Activated CD4-positive, alpha-beta memory T cell treated with anti-CD3 and anti-CD28 coated beads for 36 hours (primary cell): ENCODE measurements around the gene CCM2L. TPM values are rescaled to one million over a fixed set of nuclear protein-coding genes. Genes with fewer than 3 reads are reported as not detected.

Experiments
- CTCF ChIA-PET: fragments of 350-600 bp; sonication (Branson Sonifier 250); formaldehyde crosslinking; loops from one replicate; lab custom pipeline; 2021; ENCODE audit warnings: antibody characterized with exemption, inconsistent platforms; lab: Charles Lee
- POLR2A ChIA-PET: fragments of 350-600 bp; sonication (Branson Sonifier 250); formaldehyde crosslinking; loops from one replicate; lab custom pipeline; 2021; ENCODE audit warnings: antibody characterized with exemption; lab: Charles Lee
- DNase-seq: peaks from one replicate; pipeline ENCODE4 v3.0.0-alpha.2; 2020
- H3K27ac Mint-ChIP-seq: one replicate; pipeline ENCODE4 v1.8.0; 2021; ENCODE audit warnings: mixed read lengths
- H3K27me3 Mint-ChIP-seq: one replicate; pipeline ENCODE4 v1.8.0; 2021; ENCODE audit warnings: mixed read lengths
- H3K36me3 Mint-ChIP-seq: one replicate; pipeline ENCODE4 v1.8.0; 2021; ENCODE audit warnings: mixed read lengths
- H3K4me1 Mint-ChIP-seq: one replicate; pipeline ENCODE4 v1.8.0; 2021; ENCODE audit warnings: low read depth, mixed read lengths
- H3K4me3 Mint-ChIP-seq: one replicate; pipeline ENCODE4 v1.8.0; 2021; ENCODE audit warnings: mild to moderate bottlenecking, mixed read lengths
- H3K9me3 Mint-ChIP-seq: one replicate; pipeline ENCODE4 v1.8.0; 2021; ENCODE audit warnings: mixed read lengths
- intact Hi-C: fragments of 100-400 bp; cut with micrococcal nuclease; formaldehyde crosslinking; loops from one replicate; pipeline ENCODE4 v1.15.1; 2023
- total RNA-seq, 2 experiments: library from RNA; stranded (reverse); gene quantifications; one replicate each; pipeline ENCODE4 v1.2.3, GENCODE V29; 2021

Gene CCM2L
- not detected for total RNA-seq

- Mint-ChIP-seq H3K4me1 (no peaks in the 10 kb centered on the region), H3K4me3 (no peak within 1 kb of the TSS), H3K36me3 (no peaks in the 10 kb centered on the region), H3K27ac (no peak within 1 kb of the TSS), H3K27me3 (peaks cover 8% of the 10 kb centered on the region), H3K9me3 (no peaks in the 10 kb centered on the region)
- ChIA-PET POLR2A (no interaction called here), CTCF (no interaction called here)
- intact Hi-C loops, result no loop called here
- no peak for DNase-seq
These were observed at the start of gene CCM2L for GRCh38 chr20:32010101-32010500. Gene CCM2L (plus strand): TSS chr20:32010438. CDS start chr20:32010455, 17 bp downstream.

GRCh38 chr20:31962761-31963160 is 47.5 kb upstream of the CCM2L start:
- Mint-ChIP-seq H3K4me1 (peaks cover 3% of the 10 kb centered on the region), H3K4me3 (no peak overlapping the region), H3K36me3 (no peaks in the 10 kb centered on the region), H3K27me3 (peaks cover 38% of the 10 kb centered on the region), H3K9me3 (no peaks in the 10 kb centered on the region), H3K27ac (no peak overlapping the region)
- ChIA-PET POLR2A (no interaction called here), CTCF (interaction anchor here (1.0 to 1.6 kb wide), 2 partner anchors 11 to 116 kb away, joined by 4 to 9 read pairs; partner anchors contain the start of gene PDRG1)
- intact Hi-C loops, result no loop called here
- no peak for DNase-seq

- no peak for DNase-seq
- Mint-ChIP-seq H3K27ac (no peak overlapping the region), H3K4me1 (peaks cover 5% of the 10 kb centered on the region), H3K9me3 (no peaks in the 10 kb centered on the region), H3K36me3 (no peaks in the 10 kb centered on the region), H3K4me3 (no peak overlapping the region), H3K27me3 (peaks cover 39% of the 10 kb centered on the region)
- intact Hi-C loops, result no loop called here
- POLR2A ChIA-PET, result no interaction called here
- CTCF ChIA-PET, result interaction anchor here (0.7 to 1.6 kb wide), 3 partner anchors 12 to 141 kb away, joined by 3 to 9 read pairs (median 5); partner anchors contain the start of gene PDRG1
These were observed 46.3 kb upstream of the CCM2L start for GRCh38 chr20:31963889-31964288.

- no peaks in the 10 kb centered on the region for H3K9me3 Mint-ChIP-seq
- peaks cover 51% of the 10 kb centered on the region for H3K27me3 Mint-ChIP-seq
- no peak overlapping the region for H3K27ac Mint-ChIP-seq
- no peaks in the 10 kb centered on the region for H3K36me3 Mint-ChIP-seq
- H3K4me1 Mint-ChIP-seq, result peaks cover 5% of the 10 kb centered on the region
- intact Hi-C loops, result no loop called here
- POLR2A ChIA-PET, result interaction anchor here (0.6 kb wide), 1 partner anchor 14 kb away, joined by 5 read pairs; no protein-coding TSS in a partner anchor
- CTCF ChIA-PET, result interaction anchor here (1.2 to 2.0 kb wide), 2 partner anchors 16 to 120 kb away, joined by 5 to 6 read pairs; partner anchors contain the start of gene PDRG1
- peak overlapping the region; percentile 2 for H3K4me3 Mint-ChIP-seq
- DNase-seq, result no peak
These were observed 43.1 kb upstream of the CCM2L start for GRCh38 chr20:31966991-31967655.

GRCh38 chr20:31967830-31968249 is 42.4 kb upstream of the CCM2L start, which contains the start of gene XKR7:
Gene XKR7 (plus strand): TSS chr20:31968151. CDS start chr20:31968176, 25 bp downstream.
- peak; percentile 27 for DNase-seq
- no peaks in the 10 kb centered on the region for H3K9me3 Mint-ChIP-seq
- ChIA-PET CTCF (interaction anchor here (2.0 to 3.1 kb wide), 2 partner anchors 16 to 121 kb away, joined by 6 to 24 read pairs; partner anchors contain the start of gene PDRG1), POLR2A (no interaction called here)
- H3K4me1 Mint-ChIP-seq, result peaks cover 5% of the 10 kb centered on the region
- no peak within 1 kb of the TSS for H3K27ac Mint-ChIP-seq
- peak within 1 kb of the TSS; percentile 66 for H3K4me3 Mint-ChIP-seq
- no peaks in the 10 kb centered on the region for H3K36me3 Mint-ChIP-seq
- intact Hi-C loops, result no loop called here
- H3K27me3 Mint-ChIP-seq, result peaks cover 48% of the 10 kb centered on the region

- peak; percentile 86 for DNase-seq
- Mint-ChIP-seq H3K9me3 (no peaks in the 10 kb centered on the region), H3K27ac (no peak overlapping the region), H3K4me3 (peak overlapping the region; percentile 66), H3K27me3 (peaks cover 49% of the 10 kb centered on the region), H3K4me1 (peaks cover 5% of the 10 kb centered on the region), H3K36me3 (no peaks in the 10 kb centered on the region)
- ChIA-PET CTCF (interaction anchor here (1.0 to 3.1 kb wide), 2 partner anchors 17 to 118 kb away, joined by 3 to 24 read pairs; partner anchors contain the start of gene PDRG1), POLR2A (no interaction called here)
- intact Hi-C loops, result no loop called here
These were observed 41.7 kb upstream of the CCM2L start for GRCh38 chr20:31968291-31969126.

- no peak for DNase-seq
- Mint-ChIP-seq H3K27me3 (peaks cover 45% of the 10 kb centered on the region), H3K27ac (no peak overlapping the region), H3K4me3 (no peak overlapping the region), H3K4me1 (peaks cover 5% of the 10 kb centered on the region), H3K9me3 (no peaks in the 10 kb centered on the region), H3K36me3 (no peaks in the 10 kb centered on the region)
- ChIA-PET CTCF (interaction anchor here (1.0 to 3.1 kb wide), 3 partner anchors 9 to 147 kb away, joined by 3 to 24 read pairs (median 3); partner anchors contain the start of gene PDRG1), POLR2A (no interaction called here)
- intact Hi-C loops, result no loop called here
These were observed 40.2 kb upstream of the CCM2L start for GRCh38 chr20:31969991-31970390.

GRCh38 chr20:31972471-31973021 is 37.7 kb upstream of the CCM2L start:
- no peak for DNase-seq
- no peak overlapping the region for H3K27ac Mint-ChIP-seq
- H3K36me3 Mint-ChIP-seq, result no peaks in the 10 kb centered on the region
- no peaks in the 10 kb centered on the region for H3K9me3 Mint-ChIP-seq
- ChIA-PET CTCF (interaction anchor here (0.7 kb wide), 1 partner anchor 20 kb away, joined by 3 read pairs; the partner anchor contains the start of gene PDRG1), POLR2A (no interaction called here)
- H3K27me3 Mint-ChIP-seq, result peaks cover 32% of the 10 kb centered on the region
- H3K4me1 Mint-ChIP-seq, result peaks cover 2% of the 10 kb centered on the region
- intact Hi-C loops, result no loop called here
- no peak overlapping the region for H3K4me3 Mint-ChIP-seq

GRCh38 chr20:31974296-31974695 is 35.9 kb upstream of the CCM2L start:
- Mint-ChIP-seq H3K9me3 (no peaks in the 10 kb centered on the region), H3K27me3 (peaks cover 26% of the 10 kb centered on the region), H3K4me3 (no peak overlapping the region), H3K27ac (no peak overlapping the region), H3K4me1 (no peaks in the 10 kb centered on the region), H3K36me3 (no peaks in the 10 kb centered on the region)
- DNase-seq, result no peak
- ChIA-PET POLR2A (no interaction called here), CTCF (no interaction called here)
- intact Hi-C loops, result no loop called here

- Mint-ChIP-seq H3K27ac (no peak overlapping the region), H3K27me3 (peaks cover 22% of the 10 kb centered on the region), H3K4me1 (no peaks in the 10 kb centered on the region), H3K36me3 (no peaks in the 10 kb centered on the region), H3K9me3 (no peaks in the 10 kb centered on the region), H3K4me3 (no peak overlapping the region)
- DNase-seq, result no peak
- ChIA-PET POLR2A (no interaction called here), CTCF (no interaction called here)
- intact Hi-C loops, result no loop called here
These were observed 35.2 kb upstream of the CCM2L start for GRCh38 chr20:31974951-31975487.

GRCh38 chr20:31975874-31976273 is 34.4 kb upstream of the CCM2L start:
- Mint-ChIP-seq H3K27me3 (peaks cover 17% of the 10 kb centered on the region), H3K4me1 (no peaks in the 10 kb centered on the region), H3K27ac (no peak overlapping the region), H3K9me3 (no peaks in the 10 kb centered on the region), H3K4me3 (no peak overlapping the region), H3K36me3 (no peaks in the 10 kb centered on the region)
- intact Hi-C loops, result no loop called here
- ChIA-PET CTCF (no interaction called here), POLR2A (no interaction called here)
- DNase-seq, result no peak
